ENCODE data around the gene BAIAP2. TPM values are rescaled to one million over a fixed set of nuclear protein-coding genes. Genes with fewer than 3 reads are reported as not detected.

BAIAP2 gene
- total and polyA plus RNA-seq, 2 of the 13 experiments (the other 11 are each of a cell fraction or from before 2014, with no cell fraction given) = 22.5 to 24.0 TPM

GRCh38 chr17:81164371-81165245 is 129.7 kb downstream of the BAIAP2 start (continued):
- 0 out of 2 replicates have a peak, but pooled peaks have one; percentile 4 for TF ChIP-seq TFDP2 (CRISPR knock-in tag; IDR thresholded peaks at IDR 0.05)
- no peak for TF ChIP-seq MAFG (CRISPR knock-in tag; IDR thresholded peaks at IDR 0.05)
- TF ChIP-seq, protein P1, sequence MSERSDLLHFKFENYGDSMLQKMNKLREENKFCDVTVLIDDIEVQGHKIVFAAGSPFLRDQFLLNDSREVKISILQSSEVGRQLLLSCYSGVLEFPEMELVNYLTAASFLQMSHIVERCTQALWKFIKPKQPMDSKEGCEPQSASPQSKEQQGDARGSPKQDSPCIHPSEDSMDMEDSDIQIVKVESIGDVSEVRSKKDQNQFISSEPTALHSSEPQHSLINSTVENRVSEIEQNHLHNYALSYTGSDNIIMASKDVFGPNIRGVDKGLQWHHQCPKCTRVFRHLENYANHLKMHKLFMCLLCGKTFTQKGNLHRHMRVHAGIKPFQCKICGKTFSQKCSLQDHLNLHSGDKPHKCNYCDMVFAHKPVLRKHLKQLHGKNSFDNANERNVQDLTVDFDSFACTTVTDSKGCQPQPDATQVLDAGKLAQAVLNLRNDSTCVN (CRISPR knock-in tag; IDR thresholded peaks at IDR 0.05; ENCODE audit: borderline replicate concordance) = peak; percentile 23; the same call in 1 of the 2 replicates
- TF ChIP-seq GTF3A (CRISPR knock-in tag; conservative IDR thresholded peaks at IDR 0.05) = peak; percentile 90; the same call in 1 of the 2 replicates
- TF ChIP-seq ZBTB33 (CRISPR knock-in tag; IDR thresholded peaks at IDR 0.05) = no peak
- TF ChIP-seq, protein P2, sequence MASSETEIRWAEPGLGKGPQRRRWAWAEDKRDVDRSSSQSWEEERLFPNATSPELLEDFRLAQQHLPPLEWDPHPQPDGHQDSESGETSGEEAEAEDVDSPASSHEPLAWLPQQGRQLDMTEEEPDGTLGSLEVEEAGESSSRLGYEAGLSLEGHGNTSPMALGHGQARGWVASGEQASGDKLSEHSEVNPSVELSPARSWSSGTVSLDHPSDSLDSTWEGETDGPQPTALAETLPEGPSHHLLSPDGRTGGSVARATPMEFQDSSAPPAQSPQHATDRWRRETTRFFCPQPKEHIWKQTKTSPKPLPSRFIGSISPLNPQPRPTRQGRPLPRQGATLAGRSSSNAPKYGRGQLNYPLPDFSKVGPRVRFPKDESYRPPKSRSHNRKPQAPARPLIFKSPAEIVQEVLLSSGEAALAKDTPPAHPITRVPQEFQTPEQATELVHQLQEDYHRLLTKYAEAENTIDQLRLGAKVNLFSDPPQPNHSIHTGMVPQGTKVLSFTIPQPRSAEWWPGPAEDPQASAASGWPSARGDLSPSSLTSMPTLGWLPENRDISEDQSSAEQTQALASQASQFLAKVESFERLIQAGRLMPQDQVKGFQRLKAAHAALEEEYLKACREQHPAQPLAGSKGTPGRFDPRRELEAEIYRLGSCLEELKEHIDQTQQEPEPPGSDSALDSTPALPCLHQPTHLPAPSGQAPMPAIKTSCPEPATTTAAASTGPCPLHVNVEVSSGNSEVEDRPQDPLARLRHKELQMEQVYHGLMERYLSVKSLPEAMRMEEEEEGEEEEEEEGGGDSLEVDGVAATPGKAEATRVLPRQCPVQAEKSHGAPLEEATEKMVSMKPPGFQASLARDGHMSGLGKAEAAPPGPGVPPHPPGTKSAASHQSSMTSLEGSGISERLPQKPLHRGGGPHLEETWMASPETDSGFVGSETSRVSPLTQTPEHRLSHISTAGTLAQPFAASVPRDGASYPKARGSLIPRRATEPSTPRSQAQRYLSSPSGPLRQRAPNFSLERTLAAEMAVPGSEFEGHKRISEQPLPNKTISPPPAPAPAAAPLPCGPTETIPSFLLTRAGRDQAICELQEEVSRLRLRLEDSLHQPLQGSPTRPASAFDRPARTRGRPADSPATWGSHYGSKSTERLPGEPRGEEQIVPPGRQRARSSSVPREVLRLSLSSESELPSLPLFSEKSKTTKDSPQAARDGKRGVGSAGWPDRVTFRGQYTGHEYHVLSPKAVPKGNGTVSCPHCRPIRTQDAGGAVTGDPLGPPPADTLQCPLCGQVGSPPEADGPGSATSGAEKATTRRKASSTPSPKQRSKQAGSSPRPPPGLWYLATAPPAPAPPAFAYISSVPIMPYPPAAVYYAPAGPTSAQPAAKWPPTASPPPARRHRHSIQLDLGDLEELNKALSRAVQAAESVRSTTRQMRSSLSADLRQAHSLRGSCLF (CRISPR knock-in tag; IDR thresholded peaks at IDR 0.05; ENCODE audit: borderline replicate concordance) = no peak
- TF ChIP-seq KIAA2018 (CRISPR knock-in tag; IDR thresholded peaks at IDR 0.05; ENCODE audit: borderline replicate concordance) = no peak
